Measurements from ENCODE around the gene CPNE4. TPM values are rescaled to one million over a fixed set of nuclear protein-coding genes. Genes with fewer than 3 reads are reported as not detected.

Gene CPNE4
- total and polyA plus RNA-seq, 5 donors from 2014 or later, result not detected

DNA sequence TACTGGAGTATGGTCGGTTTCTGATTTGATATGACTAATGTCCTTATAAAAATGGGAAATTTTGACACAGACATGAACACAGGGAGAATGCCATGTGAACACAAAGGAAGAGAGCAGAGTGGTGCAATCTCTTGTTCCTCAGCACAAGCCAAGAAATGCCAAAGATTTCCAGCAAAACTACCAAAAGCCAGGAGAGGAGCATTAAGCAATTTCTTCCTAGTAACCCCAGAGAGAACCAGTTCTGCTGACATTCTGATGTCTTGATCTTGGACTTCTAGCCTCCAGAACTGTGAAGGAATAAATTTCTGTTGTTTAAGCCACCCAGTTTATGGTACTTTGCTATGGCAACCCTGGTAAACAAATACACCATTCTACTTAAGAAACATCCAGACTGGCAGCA, 304.2 kb downstream of the CPNE4 start:
- Histone ChIP-seq H3K4me3 (ENCODE audit: low read depth, low read length) (no peak overlapping the region), H3K36me3 (ENCODE audit: control insufficient read depth, insufficient read depth, low read length) (no peaks in the 10 kb centered on the region), H3K27ac (ENCODE audit: insufficient read depth, low read length, poor library complexity, severe bottlenecking) (no peak overlapping the region), H3K27me3 (ENCODE audit: control insufficient read depth, insufficient read depth, low read length) (no peaks in the 10 kb centered on the region), H3K4me1 (ENCODE audit: control insufficient read depth, insufficient read depth, low read length, poor library complexity, severe bottlenecking) (no peaks in the 10 kb centered on the region), H3K9me3 (ENCODE audit: control insufficient read depth in 2 of 2, low read length in 2 of 2) (no peaks in the 10 kb centered on the region)
- DNase-seq (no peak), ATAC-seq (ENCODE audit: low read depth in 2 of 2) (no peak)
- Mint-ChIP-seq H3K27ac (no peak overlapping the region), H3K9me3 (peaks cover 0 to 2% (median 0%) of the 10 kb centered on the region in 7 donors), H3K36me3 (no peaks in the 10 kb centered on the region), H3K4me3 (no peak overlapping the region), H3K27me3 (peaks cover 5% of the 10 kb centered on the region), H3K4me1 (no peaks in the 10 kb centered on the region)

GRCh38 chr3:131729643-131730017, 305.2 kb downstream of the CPNE4 start:
- no peaks in the 10 kb centered on the region for H3K4me1 Mint-ChIP-seq
- no peak for ATAC-seq (ENCODE audit: low read depth in 2 of 2)
- no peak overlapping the region for H3K4me3 ChIP-seq (ENCODE audit: low read depth, low read length)
- H3K9me3 ChIP-seq (ENCODE audit: control insufficient read depth in 2 of 2, low read length in 2 of 2), result no peaks in the 10 kb centered on the region
- peaks cover 0 to 2% (median 0%) of the 10 kb centered on the region in 7 donors for H3K9me3 Mint-ChIP-seq
- H3K36me3 ChIP-seq (ENCODE audit: control insufficient read depth, insufficient read depth, low read length), result no peaks in the 10 kb centered on the region
- H3K4me3 Mint-ChIP-seq, result no peak overlapping the region
- H3K27me3 ChIP-seq (ENCODE audit: control insufficient read depth, insufficient read depth, low read length), result no peaks in the 10 kb centered on the region
- no peak overlapping the region for H3K27ac ChIP-seq (ENCODE audit: insufficient read depth, low read length, poor library complexity, severe bottlenecking)
- no peaks in the 10 kb centered on the region for H3K4me1 ChIP-seq (ENCODE audit: control insufficient read depth, insufficient read depth, low read length, poor library complexity, severe bottlenecking)
- DNase-seq, result no peak
- peaks cover 5% of the 10 kb centered on the region for H3K27me3 Mint-ChIP-seq
- H3K27ac Mint-ChIP-seq, result no peak overlapping the region
- H3K36me3 Mint-ChIP-seq, result no peaks in the 10 kb centered on the region

DNA sequence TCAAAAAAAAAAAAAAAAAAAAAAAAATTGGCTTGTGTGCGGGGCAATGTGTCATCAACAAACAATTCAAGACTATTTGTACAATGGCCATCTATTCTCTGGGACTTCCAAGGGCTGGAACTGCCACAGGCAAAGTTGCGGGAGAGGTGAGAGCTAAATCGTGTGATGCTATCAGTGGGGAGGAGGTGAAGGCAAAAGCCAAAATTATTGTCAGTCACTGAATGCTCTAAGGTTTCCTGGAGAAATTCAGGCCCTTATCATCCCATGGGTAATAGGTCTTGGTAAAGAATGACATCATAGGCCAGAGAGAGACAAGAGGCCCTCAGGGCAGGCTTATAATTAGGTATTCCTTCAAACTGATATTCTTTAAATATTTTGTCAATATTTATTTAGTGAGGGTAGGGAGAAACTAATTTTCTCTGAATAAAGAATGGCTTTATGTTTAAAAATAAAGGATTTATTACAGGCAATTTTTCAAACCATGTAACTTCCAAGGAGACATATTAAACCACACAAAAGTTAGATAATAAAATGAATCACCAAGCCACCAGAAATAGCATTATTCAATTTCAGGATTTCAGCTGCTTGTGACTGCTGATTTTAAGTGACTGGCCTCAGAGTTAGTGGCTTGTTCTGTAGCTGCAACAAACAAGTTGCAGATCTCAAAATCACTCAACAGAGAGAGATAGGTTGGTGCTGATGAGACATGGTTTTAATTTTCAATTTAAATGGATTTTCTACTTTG, 305.7 kb downstream of the CPNE4 start:
- Mint-ChIP-seq H3K36me3 (no peaks in the 10 kb centered on the region), H3K27ac (no peak overlapping the region), H3K4me1 (no peaks in the 10 kb centered on the region), H3K27me3 (peaks cover 5% of the 10 kb centered on the region), H3K4me3 (no peak overlapping the region), H3K9me3 (peaks cover 0 to 2% (median 0%) of the 10 kb centered on the region in 7 donors)
- no peaks in the 10 kb centered on the region for H3K36me3 ChIP-seq (ENCODE audit: control insufficient read depth, insufficient read depth, low read length)
- H3K9me3 ChIP-seq (ENCODE audit: control insufficient read depth in 2 of 2, low read length in 2 of 2), result no peaks in the 10 kb centered on the region
- no peaks in the 10 kb centered on the region for H3K4me1 ChIP-seq (ENCODE audit: control insufficient read depth, insufficient read depth, low read length, poor library complexity, severe bottlenecking)
- no peak for DNase-seq
- H3K27me3 ChIP-seq (ENCODE audit: control insufficient read depth, insufficient read depth, low read length), result peaks cover 2% of the 10 kb centered on the region
- ATAC-seq (ENCODE audit: low read depth in 2 of 2), result no peak
- H3K27ac ChIP-seq (ENCODE audit: insufficient read depth, low read length, poor library complexity, severe bottlenecking), result no peak overlapping the region
- no peak overlapping the region for H3K4me3 ChIP-seq (ENCODE audit: low read depth, low read length)

- no peak overlapping the region for H3K27ac ChIP-seq (ENCODE audit: insufficient read depth, low read length, poor library complexity, severe bottlenecking)
- H3K4me3 ChIP-seq (ENCODE audit: low read depth, low read length), result no peak overlapping the region
- no peaks in the 10 kb centered on the region for H3K4me1 Mint-ChIP-seq
- H3K27ac Mint-ChIP-seq, result no peak overlapping the region
- H3K36me3 ChIP-seq (ENCODE audit: control insufficient read depth, insufficient read depth, low read length), result no peaks in the 10 kb centered on the region
- H3K4me3 Mint-ChIP-seq, result no peak overlapping the region
- no peak for ATAC-seq (ENCODE audit: low read depth in 2 of 2)
- H3K27me3 ChIP-seq (ENCODE audit: control insufficient read depth, insufficient read depth, low read length), result peaks cover 2% of the 10 kb centered on the region
- H3K9me3 Mint-ChIP-seq, result peaks cover 0 to 10% (median 0%) of the 10 kb centered on the region in 7 donors
- H3K9me3 ChIP-seq (ENCODE audit: control insufficient read depth in 2 of 2, low read length in 2 of 2), result no peaks in the 10 kb centered on the region
- H3K4me1 ChIP-seq (ENCODE audit: control insufficient read depth, insufficient read depth, low read length, poor library complexity, severe bottlenecking), result no peaks in the 10 kb centered on the region
- no peaks in the 10 kb centered on the region for H3K36me3 Mint-ChIP-seq
- peaks cover 2% of the 10 kb centered on the region for H3K27me3 Mint-ChIP-seq
- no peak for DNase-seq
Observed at GRCh38 chr3:131725414-131725813, 309.4 kb downstream of the CPNE4 start.

- no peak for ATAC-seq (ENCODE audit: low read depth in 2 of 2)
- no peaks in the 10 kb centered on the region for H3K36me3 Mint-ChIP-seq
- DNase-seq, result no peak
- H3K4me1 ChIP-seq (ENCODE audit: control insufficient read depth, insufficient read depth, low read length, poor library complexity, severe bottlenecking), result no peaks in the 10 kb centered on the region
- H3K9me3 Mint-ChIP-seq, result peaks cover 0 to 10% (median 0%) of the 10 kb centered on the region in 7 donors
- no peak overlapping the region for H3K4me3 ChIP-seq (ENCODE audit: low read depth, low read length)
- H3K9me3 ChIP-seq (ENCODE audit: control insufficient read depth in 2 of 2, low read length in 2 of 2), result no peaks in the 10 kb centered on the region
- H3K27ac Mint-ChIP-seq, result no peak overlapping the region
- no peaks in the 10 kb centered on the region for H3K27me3 Mint-ChIP-seq
- H3K27ac ChIP-seq (ENCODE audit: insufficient read depth, low read length, poor library complexity, severe bottlenecking), result no peak overlapping the region
- no peaks in the 10 kb centered on the region for H3K36me3 ChIP-seq (ENCODE audit: control insufficient read depth, insufficient read depth, low read length)
- peaks cover 2% of the 10 kb centered on the region for H3K27me3 ChIP-seq (ENCODE audit: control insufficient read depth, insufficient read depth, low read length)
- H3K4me3 Mint-ChIP-seq, result no peak overlapping the region
- no peaks in the 10 kb centered on the region for H3K4me1 Mint-ChIP-seq
Observed at GRCh38 chr3:131723343-131723742, 311.5 kb downstream of the CPNE4 start.

DNA sequence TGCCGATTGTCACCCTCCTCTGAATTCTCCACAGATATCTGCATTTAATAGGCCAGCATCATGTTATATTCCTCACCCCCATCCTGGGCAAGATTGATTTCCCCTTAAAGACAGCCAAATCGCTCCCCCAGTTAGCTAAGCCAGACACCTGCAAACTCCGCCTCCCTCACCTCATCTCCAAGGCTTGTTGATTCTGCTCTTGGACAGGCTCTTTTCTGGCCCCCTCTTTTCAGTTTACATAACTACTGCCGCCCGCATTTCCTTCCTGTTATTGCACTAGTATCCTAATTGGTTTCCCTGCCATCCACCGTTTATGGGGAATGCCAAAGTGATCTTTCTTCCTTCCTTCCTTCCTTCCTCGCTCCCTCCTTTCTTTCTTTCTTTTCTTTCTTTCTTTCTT, 317.3 kb downstream of the CPNE4 start:
- ATAC-seq (ENCODE audit: low read depth in 2 of 2) (no peak), DNase-seq (no peak)
- H3K27me3 ChIP-seq (ENCODE audit: control insufficient read depth, insufficient read depth, low read length), result no peaks in the 10 kb centered on the region
- H3K36me3 ChIP-seq (ENCODE audit: control insufficient read depth, insufficient read depth, low read length), result no peaks in the 10 kb centered on the region
- no peak overlapping the region for H3K4me3 ChIP-seq (ENCODE audit: low read depth, low read length)
- H3K4me3 Mint-ChIP-seq, result no peak overlapping the region
- H3K9me3 Mint-ChIP-seq, result peaks cover 0 to 3% (median 0%) of the 10 kb centered on the region in 7 donors
- no peaks in the 10 kb centered on the region for H3K9me3 ChIP-seq (ENCODE audit: control insufficient read depth in 2 of 2, low read length in 2 of 2)
- no peaks in the 10 kb centered on the region for H3K27me3 Mint-ChIP-seq
- H3K27ac ChIP-seq (ENCODE audit: insufficient read depth, low read length, poor library complexity, severe bottlenecking), result no peak overlapping the region
- H3K27ac Mint-ChIP-seq, result peak overlapping the region in 1 of 3 donors; percentile 14
- no peaks in the 10 kb centered on the region for H3K36me3 Mint-ChIP-seq
- no peaks in the 10 kb centered on the region for H3K4me1 ChIP-seq (ENCODE audit: control insufficient read depth, insufficient read depth, low read length, poor library complexity, severe bottlenecking)
- peaks cover 0 to 5% (median 0%) of the 10 kb centered on the region in 4 donors for H3K4me1 Mint-ChIP-seq

DNA sequence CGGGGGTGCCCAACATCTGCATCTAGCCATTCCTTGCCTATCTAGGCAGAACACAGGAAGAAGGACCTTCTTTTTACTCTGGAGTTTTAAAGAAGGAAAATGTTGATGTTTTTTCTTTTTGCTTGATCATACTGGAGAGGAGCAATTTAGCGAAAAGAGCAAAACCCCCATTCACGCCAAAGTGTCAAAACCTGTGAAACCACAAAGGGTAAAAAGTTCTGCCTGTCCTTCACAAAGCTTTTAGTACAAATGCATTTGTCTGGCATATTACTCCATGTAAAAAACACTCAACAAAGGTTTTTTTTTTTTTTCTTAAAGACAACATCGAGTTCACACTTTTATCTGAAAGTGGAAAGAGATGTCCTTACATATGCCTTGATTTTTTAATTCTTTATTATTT, 317.9 kb downstream of the CPNE4 start:
- no peak for ATAC-seq (ENCODE audit: low read depth in 2 of 2)
- peaks cover 0 to 5% (median 0%) of the 10 kb centered on the region in 4 donors for H3K4me1 Mint-ChIP-seq
- H3K4me3 Mint-ChIP-seq, result no peak overlapping the region
- H3K4me1 ChIP-seq (ENCODE audit: control insufficient read depth, insufficient read depth, low read length, poor library complexity, severe bottlenecking), result no peaks in the 10 kb centered on the region
- H3K27me3 ChIP-seq (ENCODE audit: control insufficient read depth, insufficient read depth, low read length), result no peaks in the 10 kb centered on the region
- no peak overlapping the region for H3K4me3 ChIP-seq (ENCODE audit: low read depth, low read length)
- no peaks in the 10 kb centered on the region for H3K9me3 ChIP-seq (ENCODE audit: control insufficient read depth in 2 of 2, low read length in 2 of 2)
- no peaks in the 10 kb centered on the region for H3K27me3 Mint-ChIP-seq
- H3K27ac ChIP-seq (ENCODE audit: insufficient read depth, low read length, poor library complexity, severe bottlenecking), result no peak overlapping the region
- peak overlapping the region in 1 of 3 donors; percentile 14 for H3K27ac Mint-ChIP-seq
- DNase-seq, result no peak
- H3K36me3 ChIP-seq (ENCODE audit: control insufficient read depth, insufficient read depth, low read length), result no peaks in the 10 kb centered on the region
- H3K9me3 Mint-ChIP-seq, result peaks cover 0 to 3% (median 0%) of the 10 kb centered on the region in 7 donors
- no peaks in the 10 kb centered on the region for H3K36me3 Mint-ChIP-seq

DNA sequence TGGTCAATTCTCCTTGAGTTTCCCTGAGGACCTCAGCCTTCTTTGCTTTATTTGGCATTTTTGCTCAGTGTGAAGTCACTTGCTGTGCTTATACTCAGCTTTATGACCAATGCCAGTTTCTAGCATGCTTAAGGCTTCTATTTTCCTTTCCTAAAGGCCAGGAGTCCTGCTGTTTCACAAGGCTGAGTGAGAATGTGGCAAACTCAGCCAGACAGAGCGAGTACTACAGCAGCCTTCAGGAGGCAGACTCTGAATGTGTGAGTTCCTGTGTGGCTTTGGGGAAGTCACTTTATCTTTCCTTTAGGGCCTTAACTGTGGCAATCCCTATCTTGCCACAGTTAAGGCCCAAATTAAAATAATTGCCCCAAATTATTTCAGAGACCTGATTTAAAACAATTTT, 318.8 kb downstream of the CPNE4 start:
- no peaks in the 10 kb centered on the region for H3K27me3 ChIP-seq (ENCODE audit: control insufficient read depth, insufficient read depth, low read length)
- Mint-ChIP-seq H3K4me3 (no peak overlapping the region), H3K36me3 (no peaks in the 10 kb centered on the region), H3K27ac (no peak overlapping the region), H3K27me3 (no peaks in the 10 kb centered on the region), H3K4me1 (peaks cover 0 to 5% (median 0%) of the 10 kb centered on the region in 4 donors), H3K9me3 (peaks cover 0 to 2% (median 0%) of the 10 kb centered on the region in 7 donors)
- H3K9me3 ChIP-seq (ENCODE audit: control insufficient read depth in 2 of 2, low read length in 2 of 2), result no peaks in the 10 kb centered on the region
- H3K4me1 ChIP-seq (ENCODE audit: control insufficient read depth, insufficient read depth, low read length, poor library complexity, severe bottlenecking), result no peaks in the 10 kb centered on the region
- no peak overlapping the region for H3K27ac ChIP-seq (ENCODE audit: insufficient read depth, low read length, poor library complexity, severe bottlenecking)
- no peak for DNase-seq
- no peak for ATAC-seq (ENCODE audit: low read depth in 2 of 2)
- no peaks in the 10 kb centered on the region for H3K36me3 ChIP-seq (ENCODE audit: control insufficient read depth, insufficient read depth, low read length)
- H3K4me3 ChIP-seq (ENCODE audit: low read depth, low read length), result no peak overlapping the region

Data from CD4-positive, CD25-positive, alpha-beta regulatory T cell (primary cell).